ENCODE measurements around the gene CLEC16A.
"Not testable (repeated sequence)": the region's sequence is repeated elsewhere in the genome, so short reads cannot be mapped to it uniquely, and the experiment has no call there.

The CLEC16A gene

DNA sequence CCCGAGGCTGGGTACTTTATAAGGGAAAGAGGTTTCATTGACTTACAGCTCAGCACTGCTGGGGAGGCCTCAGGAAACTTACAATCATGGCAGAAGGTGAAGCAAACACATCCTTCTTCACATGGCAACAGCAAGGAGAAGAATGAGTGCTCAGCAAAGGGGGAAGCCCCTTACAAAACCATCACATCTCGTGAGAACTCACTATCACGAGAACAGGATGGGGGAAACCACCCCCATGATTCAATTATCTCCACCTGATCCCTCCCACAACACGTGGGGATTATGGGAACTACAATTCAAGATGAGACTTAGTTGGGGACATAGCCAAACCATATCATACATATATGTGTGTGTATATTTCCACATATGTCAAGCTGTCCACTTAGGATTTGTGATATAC lies 22.2 kb downstream of the CLEC16A start:
- not testable (repeated sequence) for DNase-seq (ENCODE audit: low spot score)

DNA sequence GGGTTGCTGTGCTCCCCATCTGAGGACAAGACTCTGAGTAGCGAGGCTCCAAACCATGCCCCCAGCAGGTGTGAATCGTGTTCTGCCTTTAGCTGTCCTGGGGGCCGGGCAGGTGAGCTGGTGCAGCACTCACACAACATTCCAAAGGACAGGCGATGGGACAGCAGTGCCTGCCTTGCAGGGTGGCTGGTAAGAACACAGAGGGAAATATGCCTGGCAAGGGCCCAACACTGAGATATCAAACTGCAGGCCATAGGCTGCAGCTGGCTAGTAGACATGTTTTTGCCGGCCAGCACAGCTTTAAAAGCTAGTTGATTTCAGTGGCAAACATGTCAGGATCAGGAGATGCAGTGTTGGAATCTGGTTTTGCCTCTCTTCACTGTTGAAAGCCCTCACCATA lies 23.6 kb downstream of the CLEC16A start:
- DNase-seq (ENCODE audit: low spot score), result no peak

DNA sequence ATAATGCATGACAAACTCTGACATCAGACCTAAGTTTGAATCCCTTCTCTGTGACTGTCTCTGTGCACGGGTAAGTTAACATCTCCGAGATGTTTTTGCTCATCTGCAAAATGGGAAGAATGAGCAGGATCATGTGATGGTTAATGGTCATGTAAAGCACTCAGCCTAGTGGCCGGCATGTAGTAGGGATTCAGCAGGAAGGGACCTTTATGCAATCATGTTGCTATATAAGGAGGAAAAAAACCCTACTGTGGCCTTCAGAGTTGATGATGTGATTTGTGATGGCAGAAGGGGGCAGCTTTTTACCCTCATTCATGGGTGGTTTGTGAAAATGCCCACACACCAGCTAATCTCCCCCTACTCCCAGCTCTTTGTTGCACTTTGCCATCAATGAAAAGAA lies 24.1 kb downstream of the CLEC16A start:
- DNase-seq (ENCODE audit: low spot score), result no peak

DNA sequence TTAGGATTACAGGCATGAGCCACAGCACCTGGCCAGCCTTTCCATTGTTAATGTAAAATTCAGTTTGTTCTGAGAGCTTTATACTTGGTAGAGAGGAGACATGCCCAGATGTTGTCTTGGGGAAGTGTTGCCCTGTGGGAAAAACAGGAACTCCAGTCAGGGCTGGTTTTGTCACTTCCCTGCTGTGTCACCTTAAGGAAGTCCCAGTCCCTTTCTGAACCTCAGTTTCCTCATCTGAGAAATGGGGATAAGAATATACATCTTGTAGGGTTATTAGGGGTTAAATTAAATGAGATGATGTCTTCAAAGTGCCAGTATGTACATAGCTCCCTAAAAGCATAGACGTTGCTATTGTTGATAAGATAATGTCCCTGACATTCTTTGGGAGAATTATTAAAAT lies 25.3 kb downstream of the CLEC16A start:
- DNase-seq (ENCODE audit: low spot score), result no peak

DNA sequence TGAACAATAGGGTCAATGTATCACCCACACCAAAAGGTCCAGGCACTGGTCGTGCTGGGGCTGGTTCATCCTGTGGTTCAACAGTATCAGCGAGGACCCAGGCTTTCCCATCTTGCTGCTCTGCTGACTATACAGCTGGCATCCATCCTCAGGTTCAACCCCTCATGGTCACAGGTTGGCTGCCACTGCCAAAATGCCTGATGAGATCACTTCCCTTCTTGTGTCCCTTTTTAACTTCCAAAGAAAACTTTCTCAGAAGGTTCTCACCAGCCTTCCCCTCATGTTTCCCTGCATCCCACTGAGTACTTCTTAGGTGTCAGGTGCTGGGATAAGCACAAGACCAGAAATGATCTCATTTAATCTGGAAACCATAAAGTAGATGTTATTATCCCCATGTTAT lies 25.7 kb downstream of the CLEC16A start:
- no peak for DNase-seq (ENCODE audit: low spot score)

DNA sequence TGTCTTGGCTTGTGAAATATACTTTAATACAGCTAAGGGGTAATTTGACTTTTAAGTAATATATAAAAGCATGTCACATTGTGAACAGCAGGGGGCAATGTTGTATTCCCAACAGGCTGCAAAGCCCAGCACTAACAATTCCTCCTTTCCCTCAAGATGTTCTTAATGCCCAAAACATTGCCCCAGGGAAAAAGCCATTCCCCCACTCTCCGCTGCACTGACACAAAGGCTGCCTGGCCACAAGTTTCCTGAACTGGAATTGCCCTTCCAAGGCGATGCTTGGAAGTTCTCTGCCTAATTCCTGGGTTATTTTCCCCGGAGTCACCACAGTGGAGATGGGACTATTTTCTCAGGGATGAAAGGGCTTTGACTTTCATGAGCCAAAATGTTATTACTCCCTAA lies 27.2 kb downstream of the CLEC16A start:
- peak; percentile 83 for DNase-seq (ENCODE audit: low spot score)

DNA sequence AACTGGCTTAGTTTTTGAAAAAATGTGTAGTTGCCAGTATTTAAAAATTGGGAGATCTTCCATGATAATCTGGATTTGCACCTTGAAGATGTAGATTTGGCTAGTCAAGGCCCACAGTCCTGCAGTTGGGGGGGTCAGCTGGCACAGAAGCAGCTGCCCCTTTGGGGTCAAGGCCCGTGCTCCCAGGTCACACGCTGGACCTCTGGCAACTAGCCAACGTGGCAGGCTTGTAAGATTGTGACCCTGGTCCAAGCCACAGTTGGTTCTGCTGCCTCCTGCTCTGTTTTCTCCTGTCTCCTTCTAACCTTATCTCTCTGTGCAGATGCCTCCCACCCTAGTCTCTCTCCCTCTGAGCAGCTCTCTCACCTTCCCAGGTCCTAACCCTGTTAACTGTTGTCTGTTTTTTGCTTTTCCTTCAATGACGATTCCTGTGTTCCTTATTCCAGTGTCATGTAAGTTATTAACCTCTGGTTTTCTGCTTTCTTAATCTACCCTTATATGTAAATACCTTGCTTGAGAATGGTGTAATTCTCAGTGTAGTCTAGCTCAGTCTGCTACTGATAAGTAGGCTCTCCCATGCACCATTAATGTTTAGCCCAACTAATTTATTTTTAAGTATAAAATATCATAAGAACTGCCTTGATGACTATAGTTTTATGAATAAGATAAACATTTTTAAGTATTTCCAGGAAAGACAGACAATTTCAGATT lies 27.9 kb downstream of the CLEC16A start:
- no peak for DNase-seq (ENCODE audit: low spot score)

DNA sequence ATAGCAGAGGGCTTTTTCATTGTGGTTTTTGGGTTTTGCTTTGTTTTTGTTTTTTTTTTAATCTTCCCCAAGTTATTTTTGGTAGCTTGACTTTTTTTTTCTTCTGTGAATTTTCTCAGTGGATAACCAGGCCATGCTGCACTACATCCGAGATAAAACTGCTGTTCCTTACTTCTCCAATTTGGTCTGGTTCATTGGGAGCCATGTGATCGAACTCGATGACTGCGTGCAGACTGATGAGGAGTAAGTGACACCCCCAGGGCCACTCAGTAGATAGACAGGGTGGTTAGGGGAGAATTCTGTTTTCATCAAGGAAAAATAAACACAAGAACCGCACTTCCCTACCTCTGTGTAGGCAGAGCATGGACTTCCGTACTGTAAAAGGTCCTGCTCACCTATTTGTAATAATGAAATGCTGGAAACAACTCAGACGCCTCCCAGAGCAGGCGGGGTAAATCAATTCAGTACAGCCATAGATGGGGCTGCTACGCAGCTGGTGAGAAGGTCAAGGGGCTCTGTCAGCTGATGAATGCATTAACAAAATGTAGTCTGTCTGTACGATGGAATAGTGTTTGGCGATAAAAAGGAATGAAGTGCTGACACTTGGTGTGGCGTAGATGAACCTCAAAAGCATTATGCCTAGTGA lies 28.6 kb downstream of the CLEC16A start:
- DNase-seq (ENCODE audit: low spot score), result no peak

DNA sequence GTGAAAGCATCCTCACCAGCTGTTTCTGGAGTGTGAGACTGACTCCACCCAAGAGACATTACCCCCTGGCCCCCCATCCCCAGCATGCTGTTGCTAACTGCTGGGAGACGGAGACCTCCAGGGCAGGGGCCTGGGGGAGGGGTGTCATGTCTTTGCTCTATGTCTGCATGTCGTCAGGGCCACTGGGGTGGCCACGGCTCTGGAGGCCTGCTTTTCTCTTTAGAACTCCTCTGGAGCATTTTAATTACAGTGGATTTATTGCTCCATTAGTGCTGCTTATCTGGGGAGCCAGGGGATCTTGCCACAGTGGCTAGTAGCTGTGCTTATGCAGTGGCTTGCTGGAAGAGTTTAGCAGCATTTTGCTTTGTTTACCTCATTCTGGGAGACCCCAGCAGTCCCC lies 32.3 kb downstream of the CLEC16A start:
- no peak for DNase-seq (ENCODE audit: low spot score)

DNA sequence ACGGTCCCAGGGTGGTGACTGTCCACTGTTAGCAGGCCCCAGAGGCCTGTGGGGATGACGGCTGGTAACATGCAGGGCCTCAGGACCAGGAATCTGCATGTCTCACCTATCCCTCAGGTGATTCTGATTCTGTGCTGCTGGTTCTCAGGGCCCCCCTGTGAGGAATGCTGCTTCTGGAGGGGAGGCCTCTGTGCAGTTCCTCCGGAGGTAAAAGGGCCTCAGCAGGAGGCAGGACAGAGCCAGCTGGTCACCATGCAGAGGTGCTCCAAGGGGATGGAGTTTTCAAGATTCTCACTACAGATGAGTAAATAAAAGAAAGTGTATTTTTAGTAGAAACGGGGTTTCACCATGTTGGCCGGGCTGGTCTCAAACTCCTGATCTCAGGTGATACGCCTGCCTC lies 33.8 kb downstream of the CLEC16A start:
- DNase-seq (ENCODE audit: low spot score), result no peak

DNA sequence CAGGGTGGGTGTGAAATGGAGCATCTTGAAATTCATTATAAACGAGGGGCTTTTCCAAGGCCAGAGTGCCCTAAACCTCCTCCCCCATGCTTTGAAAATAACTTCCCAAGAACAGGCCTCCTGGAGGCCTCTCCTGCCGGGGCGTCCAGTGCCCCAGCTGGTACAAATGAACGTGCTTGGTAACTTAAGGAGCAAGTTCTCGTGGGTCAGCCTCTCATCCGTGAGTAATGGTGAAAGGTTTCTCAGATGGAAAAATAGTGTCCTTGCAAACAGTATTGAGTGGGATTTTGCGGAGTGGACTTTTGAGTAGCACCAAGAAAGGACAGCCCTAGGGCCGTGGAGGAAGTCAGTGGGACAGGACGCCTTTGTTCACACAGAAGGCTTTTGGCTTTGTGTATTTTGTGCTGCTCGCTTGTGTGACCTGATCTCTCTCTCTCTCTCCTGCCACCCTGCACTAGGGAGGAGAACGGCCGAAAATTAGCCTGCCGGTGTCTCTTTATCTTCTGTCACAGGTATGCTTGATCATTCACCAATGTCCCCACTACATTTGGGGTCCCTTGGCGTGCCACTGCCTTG lies 34.6 kb downstream of the CLEC16A start:
- no peak for DNase-seq (ENCODE audit: low spot score)

DNA sequence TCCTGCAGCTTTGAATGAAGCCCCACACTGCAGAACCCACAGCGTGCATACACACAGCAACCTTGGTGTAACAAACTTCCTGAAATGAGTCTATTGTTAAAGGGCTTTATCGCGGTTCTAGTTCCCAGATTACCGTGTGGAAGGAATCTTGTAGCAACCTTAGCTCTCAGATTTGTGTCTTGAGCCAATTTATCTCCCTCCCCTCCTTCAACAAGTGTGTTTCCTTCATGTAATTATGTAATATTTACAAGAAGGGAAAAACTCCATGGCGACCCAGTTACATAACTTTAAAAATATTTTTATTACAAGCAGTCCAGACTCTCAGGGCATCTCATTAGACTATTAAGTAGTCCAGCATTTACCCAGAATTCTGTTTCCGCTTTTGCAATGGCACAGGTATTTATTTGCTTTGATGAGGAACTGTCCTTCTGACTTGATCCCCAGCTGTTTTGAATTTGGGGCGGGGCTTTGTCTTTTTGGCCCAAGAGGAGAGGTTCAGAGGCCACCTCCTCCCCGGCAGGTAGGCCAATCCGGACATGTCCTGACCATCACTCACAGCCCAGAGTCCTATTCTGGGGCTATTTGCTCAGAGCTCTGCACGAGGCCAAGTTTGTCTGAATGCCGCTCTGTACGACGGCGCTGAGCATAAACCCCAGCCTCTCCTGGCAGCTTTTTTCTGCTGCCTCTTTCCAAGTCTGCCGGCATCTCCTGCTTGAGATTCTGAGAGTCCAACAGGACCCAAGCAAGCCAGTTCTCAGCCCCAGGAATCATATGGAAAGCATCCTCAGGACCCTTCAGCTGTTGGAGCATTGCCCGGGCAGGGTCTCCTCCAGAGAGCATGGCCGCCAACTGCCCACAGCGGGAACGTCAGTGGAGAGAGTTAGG lies 35.6 kb downstream of the CLEC16A start:
- DNase-seq (ENCODE audit: low spot score), result no peak

DNA sequence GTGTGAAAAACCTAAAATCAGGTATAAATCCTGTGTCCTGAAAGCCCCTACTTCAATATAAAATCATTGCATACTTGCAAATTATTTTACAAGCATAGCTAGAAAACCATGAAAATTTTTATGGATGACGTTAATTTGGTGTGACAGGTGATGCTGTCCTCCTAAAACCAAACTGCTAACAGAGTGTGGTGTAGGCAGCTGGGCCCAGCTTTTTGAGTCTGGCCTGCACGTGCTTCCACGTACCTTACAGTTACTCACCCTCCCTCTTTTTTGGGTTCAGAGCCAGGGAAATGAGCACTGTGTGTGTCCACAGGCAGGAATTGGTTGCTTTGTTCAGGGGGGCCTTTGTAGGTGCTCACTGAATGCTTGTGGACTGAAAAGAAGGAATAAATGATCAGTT lies 36.4 kb downstream of the CLEC16A start:
- DNase-seq (ENCODE audit: low spot score), result no peak

DNA sequence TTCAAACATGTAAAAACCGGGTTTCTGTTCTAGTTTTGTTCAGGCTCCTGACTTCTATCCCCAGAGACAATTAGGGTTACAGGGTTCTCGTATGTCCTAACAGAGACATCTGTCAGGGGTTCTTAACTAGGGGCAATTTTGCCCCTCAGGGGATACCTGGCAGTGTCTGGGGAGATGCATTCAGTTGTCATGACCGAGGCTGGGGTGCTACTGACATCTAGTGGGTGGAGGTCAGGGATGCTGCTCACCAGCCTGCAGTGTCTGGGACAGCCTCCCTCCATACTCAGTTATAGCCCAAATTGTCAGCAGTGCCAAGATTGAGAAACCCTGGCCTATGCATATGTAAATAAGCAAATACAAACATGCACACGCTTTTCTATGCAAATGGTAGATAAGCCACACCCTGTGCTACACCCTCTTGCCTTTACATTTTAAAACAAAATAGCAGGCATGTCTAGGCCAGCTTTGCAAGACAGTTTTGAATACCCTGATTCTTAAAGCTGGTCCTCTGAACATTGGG lies 37.4 kb downstream of the CLEC16A start:
- no peak for DNase-seq (ENCODE audit: low spot score)

DNA sequence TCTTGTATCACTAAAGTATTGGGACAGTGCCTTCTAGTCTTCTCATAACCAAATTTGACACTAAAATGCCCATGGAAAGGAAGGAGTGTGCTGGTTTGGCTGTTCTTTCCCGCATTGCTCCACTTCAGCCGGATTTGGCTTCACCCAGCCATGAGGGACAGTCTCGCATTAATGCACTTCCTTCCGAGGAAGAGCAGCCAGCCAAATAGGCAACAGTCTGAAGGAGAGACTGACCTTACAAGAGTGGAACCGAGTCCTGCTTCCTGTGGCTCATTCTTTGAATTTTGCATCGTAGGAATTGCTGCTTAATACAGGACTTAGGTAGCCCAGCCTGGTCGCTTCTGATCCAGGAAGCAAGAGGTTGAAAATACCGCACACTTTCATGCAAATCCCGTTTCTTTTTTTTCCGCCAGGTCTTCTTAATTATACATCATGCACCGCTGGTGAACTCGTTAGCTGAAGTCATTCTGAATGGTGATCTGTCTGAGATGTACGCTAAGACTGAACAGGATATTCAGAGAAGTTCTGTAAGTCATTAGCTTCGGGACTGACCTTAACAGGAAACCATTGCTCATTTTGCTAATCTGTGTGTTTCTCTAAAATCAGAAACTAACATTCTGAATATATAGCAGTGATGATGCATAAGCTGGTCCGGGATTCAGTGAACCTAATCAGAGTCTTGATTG lies 38.2 kb downstream of the CLEC16A start:
- DNase-seq (ENCODE audit: low spot score), result no peak

DNA sequence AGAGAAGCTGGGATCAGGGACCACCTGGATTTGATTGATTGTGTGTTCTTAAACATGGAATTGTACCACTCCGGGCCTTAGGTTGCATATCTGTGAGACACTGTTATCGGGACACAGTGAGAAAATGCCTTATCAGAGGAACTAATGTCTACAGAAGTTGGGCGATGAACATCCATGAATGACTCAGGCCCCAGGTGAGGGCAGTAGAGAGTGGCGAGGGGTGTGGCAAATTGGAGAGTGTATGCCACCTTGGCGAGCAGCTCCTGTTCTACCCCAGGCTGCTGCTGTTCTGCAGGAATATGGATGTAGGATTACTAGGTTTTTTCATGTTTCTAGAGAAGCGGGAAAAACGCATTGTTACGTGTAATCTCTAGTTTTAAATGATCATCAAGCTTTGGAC lies 38.8 kb downstream of the CLEC16A start:
- DNase-seq (ENCODE audit: low spot score), result no peak

DNA sequence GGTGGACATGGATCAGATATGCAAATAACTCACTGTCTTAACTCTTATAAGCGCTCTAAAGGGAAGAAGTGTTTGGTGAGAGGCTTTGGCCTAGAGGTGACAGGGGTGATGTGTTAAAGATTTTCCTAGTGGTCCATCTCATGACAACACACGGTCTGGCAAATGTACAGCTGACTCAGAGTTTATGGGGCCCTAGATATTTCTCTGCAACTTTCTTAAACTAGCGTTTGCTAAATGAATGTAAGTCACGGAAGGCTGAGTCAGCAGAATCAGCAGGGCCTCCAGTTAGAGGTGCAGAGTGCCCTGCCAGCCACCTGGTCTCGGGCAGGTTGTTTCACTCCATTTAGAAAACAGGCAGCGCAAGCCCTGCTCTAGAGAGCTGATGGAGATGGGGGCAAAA lies 40.1 kb downstream of the CLEC16A start:
- no peak for DNase-seq (ENCODE audit: low spot score)

DNA sequence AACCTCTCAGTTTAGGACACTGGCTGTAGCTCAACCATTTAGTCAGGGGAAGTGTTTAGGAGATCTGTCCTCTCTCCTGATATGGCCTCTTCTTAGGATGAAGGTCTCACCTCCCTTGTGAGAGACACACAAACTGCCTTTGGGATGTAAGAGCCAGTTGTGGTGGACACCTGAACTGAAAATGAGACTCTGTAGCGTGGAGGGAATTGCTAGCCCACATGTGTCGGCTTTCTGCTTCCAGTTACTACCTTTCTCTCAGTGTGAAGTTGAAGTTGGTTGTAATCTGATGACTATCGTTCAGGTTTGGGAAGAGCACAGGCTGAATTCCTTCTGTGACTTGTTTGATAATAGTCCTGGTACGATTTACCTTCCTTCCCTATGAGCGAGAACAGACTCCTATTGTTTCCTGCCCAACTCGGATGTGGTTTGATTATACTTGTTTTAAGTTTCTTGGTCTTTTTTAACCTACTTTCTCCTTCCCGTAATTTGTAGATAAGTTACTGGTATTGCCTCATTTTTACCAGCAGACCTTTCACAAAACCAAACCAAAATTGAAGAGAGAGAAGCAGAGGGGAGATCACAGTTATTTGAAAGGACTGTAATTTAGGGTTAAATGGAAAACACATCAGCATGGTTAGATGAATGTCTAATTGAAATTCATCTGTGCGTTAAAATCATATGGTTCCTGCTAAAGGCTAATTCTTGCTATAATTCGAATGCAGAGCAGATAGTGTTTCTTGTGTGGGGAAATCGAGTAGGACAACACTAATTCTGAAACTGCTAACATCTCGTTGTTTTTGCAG lies 43.2 kb downstream of the CLEC16A start:
- peak; percentile 27 for DNase-seq (ENCODE audit: low spot score)

DNA sequence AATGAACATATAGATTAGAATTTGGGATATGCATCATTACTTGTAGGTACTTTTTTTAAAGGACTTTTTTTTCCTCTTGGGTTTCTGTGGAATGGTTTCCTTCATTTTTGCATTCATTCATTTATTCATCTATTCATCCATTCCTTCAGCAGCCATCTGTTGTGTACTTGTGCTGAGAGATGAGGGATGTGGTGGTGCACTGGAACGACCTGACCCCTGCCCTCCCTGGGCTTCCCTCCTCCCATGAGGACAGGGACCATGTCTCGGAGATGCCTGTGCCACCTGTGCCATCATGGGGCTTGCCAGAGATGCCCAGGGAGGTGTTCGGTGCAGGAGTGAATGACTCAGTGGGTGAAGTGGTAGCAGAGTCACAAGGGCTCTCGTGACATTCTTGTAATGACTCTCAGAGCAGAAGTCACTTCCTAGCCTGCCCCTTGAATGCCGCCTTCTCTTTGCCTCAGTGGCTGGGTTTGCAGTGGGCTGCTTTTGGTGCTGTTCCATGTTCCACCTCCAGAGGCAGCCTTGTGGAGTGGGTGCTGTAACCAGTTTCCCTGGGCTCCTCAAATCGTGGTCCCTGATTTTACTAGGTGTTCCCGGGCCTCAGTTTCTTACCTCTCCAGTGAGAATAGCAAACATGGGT lies 43.9 kb downstream of the CLEC16A start:
- DNase-seq (ENCODE audit: low spot score), result no peak

DNA sequence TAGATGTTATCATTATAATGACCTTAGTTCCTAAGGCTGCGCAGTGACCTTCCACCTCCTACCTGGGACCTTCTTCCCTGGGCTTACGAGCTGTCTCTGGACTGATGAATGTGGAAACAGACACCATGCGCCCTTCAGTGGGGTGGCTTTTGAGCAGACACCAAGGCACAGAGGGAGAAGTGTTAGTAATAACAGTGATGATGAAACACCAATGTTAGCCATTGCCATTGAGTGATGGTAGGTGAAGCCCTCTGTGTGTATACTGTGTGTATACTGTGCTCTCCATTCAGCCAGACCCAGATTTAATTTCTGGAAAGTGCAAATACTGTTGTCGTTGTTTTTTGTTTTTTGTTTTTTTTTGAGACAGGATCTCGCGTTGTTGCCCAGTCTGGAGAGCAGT lies 44.5 kb downstream of the CLEC16A start:
- DNase-seq (ENCODE audit: low spot score), result no peak

DNA sequence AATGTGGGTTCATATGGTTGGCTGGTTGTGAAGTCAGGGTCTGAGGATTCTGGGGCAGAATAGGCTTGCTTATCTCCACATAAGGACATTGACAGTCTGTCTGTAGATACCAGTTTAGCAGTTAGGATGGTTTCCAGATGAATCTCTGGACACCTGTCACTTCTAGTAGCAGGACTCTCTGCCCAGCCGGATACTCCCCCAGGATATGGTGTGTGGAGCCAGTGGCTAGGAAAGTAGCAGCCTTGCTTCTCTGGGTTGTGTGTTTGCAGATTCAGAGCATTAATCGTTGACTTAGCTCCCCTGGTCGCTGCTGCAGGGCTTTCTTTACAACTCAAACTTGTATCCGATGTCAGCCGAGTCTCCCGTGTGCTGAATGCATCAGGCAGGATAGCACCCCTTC lies 45.2 kb downstream of the CLEC16A start:
- no peak for DNase-seq (ENCODE audit: low spot score)

All from COLO829 (cell line).